Lung (tissue), 12 donors: ENCODE data around the gene LRP1B. TPM values are rescaled to one million over a fixed set of nuclear protein-coding genes. Genes with fewer than 3 reads are reported as not detected.

Experiments
- ATAC-seq: fragments of 200-7000 bp; cut with Tn5 transposase; one replicate; pipeline ENCODE4 v1.9.1; 2020; ENCODE audit warnings: moderate number of reproducible peaks; ENCODE audit not compliant: insufficient read depth, low FRiP score
- DNase-seq, 3 donors: peaks; one replicate each; pipeline ENCODE4 v3.0.0-alpha.2; 2013 to 2017
- H3K27ac ChIP-seq, 2 donors: one replicate each; pipeline ENCODE4 v1.5.1; 2013; ENCODE audit warnings: mild to moderate bottlenecking in 2 of 2, moderate library complexity in 2 of 2, control low read depth in 1 of 2, inconsistent platforms in 1 of 2, low read depth in 1 of 2, low read length in 1 of 2
- H3K27me3 ChIP-seq, 3 donors: one replicate each; pipeline ENCODE4 v1.5.1; 2013; ENCODE audit warnings: low read length in 2 of 3; ENCODE audit not compliant: control insufficient read depth in 3 of 3, insufficient read depth in 3 of 3
- H3K36me3 ChIP-seq, 4 donors: one replicate each; pipeline ENCODE4 v1.5.1; 2013; ENCODE audit warnings: low read length in 4 of 4, mild to moderate bottlenecking in 1 of 4, moderate library complexity in 1 of 4; ENCODE audit not compliant: control insufficient read depth in 4 of 4, insufficient read depth in 4 of 4
- H3K4me1 ChIP-seq, 5 donors: one replicate each; pipeline ENCODE4 v1.5.1; 2013; ENCODE audit warnings: low read length in 5 of 5, mild to moderate bottlenecking in 2 of 5, moderate library complexity in 1 of 5; ENCODE audit not compliant: control insufficient read depth in 5 of 5, insufficient read depth in 5 of 5
- H3K4me3 ChIP-seq: one replicate; pipeline ENCODE4 v1.5.1; 2013; ENCODE audit warnings: mild to moderate bottlenecking, control low read depth, moderate library complexity
- H3K9ac ChIP-seq, 2 donors: one replicate each; pipeline ENCODE4 v1.5.1; 2013; ENCODE audit warnings: low read length in 2 of 2, control low read depth in 1 of 2; ENCODE audit not compliant: insufficient read depth in 1 of 2
- H3K9me3 ChIP-seq, 4 donors: one replicate each; pipeline ENCODE4 v1.5.1; 2013; ENCODE audit warnings: low read length in 3 of 4, mild to moderate bottlenecking in 1 of 4, moderate library complexity in 1 of 4; ENCODE audit not compliant: control insufficient read depth in 4 of 4, insufficient read depth in 3 of 4
- CTCF ChIP-seq: IDR thresholded peaks from 2 replicates; pipeline ENCODE4 v1.5.1; 2012; ENCODE audit warnings: mild to moderate bottlenecking; ENCODE audit errors: control extremely low read depth, extremely low read depth
- WGBS, 2 donors: extraction: QIAGEN DNeasy Blood & Tissue Kit; methylation state at CpG; one replicate each; pipeline ENCODE4 v1.1.7; 2013; 5-methylcytosine and 5-hydroxymethylcytosine counted together
- polyA plus RNA-seq, 2 donors: library from polyadenylated mRNA; stranded (reverse); fragments of 200-250 nt; gene quantifications; one replicate each; pipeline ENCODE4 v1.2.1, GENCODE V29; 2013
- total RNA-seq, 2 donors: library from RNA; depleted of rRNA in 1 of 2; stranded (reverse); fragments of >200 nt in 1 of 2; gene quantifications; one replicate each; pipeline ENCODE4 v1.2.1, GENCODE V29; 2014 to 2021
- donor health status: control.
- donor health status: control.
- donor health status: Bipolar disorder and iron deficiency.
- donor health status: healthy.
- donor health status: DM: yes; HTN: yes; CAD: no.

Gene LRP1B
- total and polyA plus RNA-seq, 4 donors, result 0.01 to 6.5 (median 0.16) TPM

- TF ChIP-seq CTCF, result no peak
- Histone ChIP-seq H3K27me3 (no peaks in the 10 kb centered on the region), H3K4me3 (no peak overlapping the region), H3K36me3 (no peaks in the 10 kb centered on the region), H3K4me1 (peaks cover 0 to 3% (median 0%) of the 10 kb centered on the region in 5 donors), H3K9me3 (no peaks in the 10 kb centered on the region), H3K27ac (no peak overlapping the region), H3K9ac (no peak overlapping the region)
- WGBS, 2 donors, result 68 to 75% methylated on average over 8 of the region's 8 CpGs
- ATAC-seq (no peak), DNase-seq (no peak)
These were observed 529.2 kb downstream of the LRP1B start for GRCh38 chr2:141601511-141602152.

GRCh38 chr2:141599721-141600120 is 531.1 kb downstream of the LRP1B start:
- no peak for DNase-seq
- no peaks in the 10 kb centered on the region for H3K27me3 ChIP-seq
- no peaks in the 10 kb centered on the region for H3K36me3 ChIP-seq
- TF ChIP-seq CTCF, result no peak
- H3K27ac ChIP-seq, result no peak overlapping the region
- H3K4me3 ChIP-seq, result no peak overlapping the region
- H3K9ac ChIP-seq, result no peak overlapping the region
- peaks cover 0 to 3% (median 0%) of the 10 kb centered on the region in 5 donors for H3K4me1 ChIP-seq
- WGBS, 2 donors, result 85 to 90% methylated on average over 4 of the region's 4 CpGs
- H3K9me3 ChIP-seq, result no peaks in the 10 kb centered on the region
- ATAC-seq, result no peak

GRCh38 chr2:141598982-141599381 is 531.8 kb downstream of the LRP1B start:
- H3K4me3 ChIP-seq, result no peak overlapping the region
- DNase-seq (no peak), ATAC-seq (no peak)
- peaks cover 0 to 3% (median 2%) of the 10 kb centered on the region in 4 donors for H3K9me3 ChIP-seq
- TF ChIP-seq CTCF, result no peak
- 22 to 46% methylated on average over 2 of the region's 2 CpGs for WGBS, 2 donors
- H3K27me3 ChIP-seq, result no peaks in the 10 kb centered on the region
- H3K4me1 ChIP-seq, result peaks cover 0 to 3% (median 0%) of the 10 kb centered on the region in 5 donors
- no peak overlapping the region for H3K9ac ChIP-seq
- H3K27ac ChIP-seq, result no peak overlapping the region
- no peaks in the 10 kb centered on the region for H3K36me3 ChIP-seq
